Central memory CD4-positive, alpha-beta T cell (primary cell): ENCODE results near the gene ESR2.
"Not testable (repeated sequence)": the region's sequence is repeated elsewhere in the genome, so short reads cannot be mapped to it uniquely, and the experiment has no call there.

ENCODE experiments used
- DNase-seq: peaks from one replicate; pipeline ENCODE4 v3.0.0; 2022
- total RNA-seq, 3 experiments: gene quantifications; one replicate each; lab custom pipeline; 2026; lab: John Stamatoyannopoulos, UW

The ESR2 gene
- 0.05 to 9.7 (median 0.39) reads per million in 3 experiments for total RNA-seq

- peak; percentile 3 for DNase-seq
Measured at GRCh38 chr14:64293976-64294671, at the start of gene ESR2. ESR2 (minus strand) TSS chr14:64294371; CDS start chr14:64282985, 11,386 bp downstream.

- DNase-seq: no peak
Measured at GRCh38 chr14:64340560-64341196, 46.5 kb upstream of the ESR2 start.

- peak; percentile 84 for DNase-seq
Measured at GRCh38 chr14:64338616-64339316, 44.6 kb upstream of the ESR2 start.

GRCh38 chr14:64337888-64338615, 43.9 kb upstream of the ESR2 start:
- DNase-seq: no peak

GRCh38 chr14:64329149-64329548, 35.0 kb upstream of the ESR2 start:
- DNase-seq: no peak

GRCh38 chr14:64326502-64326901, 32.3 kb upstream of the ESR2 start:
- no peak for DNase-seq

GRCh38 chr14:64324895-64325294, 30.7 kb upstream of the ESR2 start:
- no peak for DNase-seq

GRCh38 chr14:64324461-64324860, 30.3 kb upstream of the ESR2 start:
- DNase-seq: no peak

GRCh38 chr14:64320362-64320761, 26.2 kb upstream of the ESR2 start:
- DNase-seq: not testable (repeated sequence)

- DNase-seq: not testable (repeated sequence)
Measured at GRCh38 chr14:64318695-64319094, 24.5 kb upstream of the ESR2 start.

- peak; percentile 40 for DNase-seq
Measured at GRCh38 chr14:64303471-64303917, 9.3 kb upstream of the ESR2 start.

- no peak for DNase-seq
Measured at GRCh38 chr14:64298773-64299172, 4.6 kb upstream of the ESR2 start.

GRCh38 chr14:64296561-64296960, 2.4 kb upstream of the ESR2 start:
- DNase-seq: no peak

GRCh38 chr14:64294672-64295413, 672 bp upstream of the ESR2 start:
- DNase-seq: peak; percentile 66

- no peak for DNase-seq
Measured at GRCh38 chr14:64292197-64292596, 2.0 kb downstream of the ESR2 start.

- DNase-seq: no peak
Measured at GRCh38 chr14:64289571-64289970, 4.6 kb downstream of the ESR2 start.

GRCh38 chr14:64281805-64282204, 12.4 kb downstream of the ESR2 start:
- no peak for DNase-seq

GRCh38 chr14:64279704-64280668, 14.2 kb downstream of the ESR2 start:
- DNase-seq: no peak

- no peak for DNase-seq
Measured at GRCh38 chr14:64278458-64278857, 15.7 kb downstream of the ESR2 start.

GRCh38 chr14:64272019-64272418, 22.2 kb downstream of the ESR2 start:
- DNase-seq: no peak

- DNase-seq: no peak
Measured at GRCh38 chr14:64266239-64266638, 27.9 kb downstream of the ESR2 start.
